GM12875 (cell line): ENCODE data around the gene TSPEAR.

Experiments
- H3K4me3 ChIP-seq: one replicate; pipeline ENCODE4 v1.5.1; 2011; ENCODE audit warnings: low read depth, low read length, control low read depth
- TF ChIP-seq, protein P1 (sequence below): IDR thresholded peaks from 2 replicates; pipeline ENCODE4 v1.5.1; 2011; ENCODE audit warnings: low read depth, mild to moderate bottlenecking, control low read depth, inconsistent platforms, low read length, moderate library complexity, borderline replicate concordance; ENCODE audit not compliant: insufficient read depth

Gene TSPEAR

DNA sequence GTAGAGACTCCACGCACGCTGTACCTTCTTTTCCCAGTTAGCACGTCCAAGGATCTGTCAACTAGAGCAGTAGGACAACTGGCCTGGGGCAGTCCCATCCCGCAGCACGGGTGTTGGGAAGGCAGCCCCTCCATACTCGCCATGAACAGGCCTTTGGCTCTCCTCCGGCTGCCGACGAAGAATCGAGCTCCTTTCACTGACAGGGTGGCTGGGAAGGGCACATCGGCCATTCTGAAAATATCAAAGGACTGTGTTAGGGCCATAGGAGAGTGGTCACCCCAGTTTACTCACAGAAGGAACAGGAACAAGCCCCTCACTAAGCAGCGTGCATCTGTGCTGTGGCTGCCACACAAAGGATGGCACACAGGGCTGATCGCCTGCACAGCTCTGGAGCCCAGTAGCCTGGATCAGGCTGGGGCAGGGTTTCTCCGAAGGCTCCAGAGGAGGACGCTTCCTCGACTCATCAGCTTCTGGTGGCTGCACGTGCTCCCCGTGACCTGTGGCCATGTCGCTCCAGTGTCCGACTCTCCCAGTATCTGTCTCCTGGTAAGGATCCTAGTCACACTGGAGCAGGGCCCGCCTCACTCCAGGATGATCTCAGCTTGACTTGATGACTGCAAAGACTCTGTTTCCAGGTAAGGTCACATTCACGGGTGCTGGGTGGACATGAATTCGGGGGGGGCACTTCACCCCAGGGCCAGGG lies 180.3 kb downstream of the TSPEAR start:
- TF ChIP-seq, protein P1, sequence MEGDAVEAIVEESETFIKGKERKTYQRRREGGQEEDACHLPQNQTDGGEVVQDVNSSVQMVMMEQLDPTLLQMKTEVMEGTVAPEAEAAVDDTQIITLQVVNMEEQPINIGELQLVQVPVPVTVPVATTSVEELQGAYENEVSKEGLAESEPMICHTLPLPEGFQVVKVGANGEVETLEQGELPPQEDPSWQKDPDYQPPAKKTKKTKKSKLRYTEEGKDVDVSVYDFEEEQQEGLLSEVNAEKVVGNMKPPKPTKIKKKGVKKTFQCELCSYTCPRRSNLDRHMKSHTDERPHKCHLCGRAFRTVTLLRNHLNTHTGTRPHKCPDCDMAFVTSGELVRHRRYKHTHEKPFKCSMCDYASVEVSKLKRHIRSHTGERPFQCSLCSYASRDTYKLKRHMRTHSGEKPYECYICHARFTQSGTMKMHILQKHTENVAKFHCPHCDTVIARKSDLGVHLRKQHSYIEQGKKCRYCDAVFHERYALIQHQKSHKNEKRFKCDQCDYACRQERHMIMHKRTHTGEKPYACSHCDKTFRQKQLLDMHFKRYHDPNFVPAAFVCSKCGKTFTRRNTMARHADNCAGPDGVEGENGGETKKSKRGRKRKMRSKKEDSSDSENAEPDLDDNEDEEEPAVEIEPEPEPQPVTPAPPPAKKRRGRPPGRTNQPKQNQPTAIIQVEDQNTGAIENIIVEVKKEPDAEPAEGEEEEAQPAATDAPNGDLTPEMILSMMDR: no peak
- no peak overlapping the region for H3K4me3 ChIP-seq

DNA sequence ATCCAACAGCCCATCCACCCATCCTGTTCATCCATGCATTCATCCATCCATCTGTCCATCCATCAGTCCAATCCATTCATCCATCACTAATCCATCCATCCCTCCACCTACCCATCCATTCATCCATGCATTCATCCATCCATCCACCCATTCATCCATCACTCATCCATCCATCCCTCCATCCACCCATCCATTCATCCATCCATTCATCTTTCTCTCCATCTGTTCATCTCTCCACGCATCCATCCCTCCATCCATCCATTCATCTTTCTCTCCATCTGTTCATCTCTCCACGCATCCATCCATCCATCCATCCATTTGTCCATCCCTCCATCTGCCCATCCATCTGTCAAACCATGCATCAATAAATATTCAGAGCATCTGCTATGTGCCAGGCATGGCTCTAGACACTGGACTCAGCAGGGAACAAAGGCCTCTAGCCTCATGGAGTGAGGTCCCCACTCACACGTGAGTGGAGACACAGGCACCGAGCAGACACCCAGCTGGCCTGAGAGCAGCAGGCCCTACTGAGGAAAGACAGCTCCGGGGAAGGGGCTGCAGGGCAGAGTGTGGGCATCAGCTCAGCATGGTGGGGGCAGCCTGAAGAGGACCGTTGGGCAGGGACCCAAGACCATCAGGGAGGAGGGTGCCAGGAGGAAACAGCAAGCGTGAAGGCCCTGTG lies 181.0 kb downstream of the TSPEAR start:
- TF ChIP-seq, protein P1: no peak

DNA sequence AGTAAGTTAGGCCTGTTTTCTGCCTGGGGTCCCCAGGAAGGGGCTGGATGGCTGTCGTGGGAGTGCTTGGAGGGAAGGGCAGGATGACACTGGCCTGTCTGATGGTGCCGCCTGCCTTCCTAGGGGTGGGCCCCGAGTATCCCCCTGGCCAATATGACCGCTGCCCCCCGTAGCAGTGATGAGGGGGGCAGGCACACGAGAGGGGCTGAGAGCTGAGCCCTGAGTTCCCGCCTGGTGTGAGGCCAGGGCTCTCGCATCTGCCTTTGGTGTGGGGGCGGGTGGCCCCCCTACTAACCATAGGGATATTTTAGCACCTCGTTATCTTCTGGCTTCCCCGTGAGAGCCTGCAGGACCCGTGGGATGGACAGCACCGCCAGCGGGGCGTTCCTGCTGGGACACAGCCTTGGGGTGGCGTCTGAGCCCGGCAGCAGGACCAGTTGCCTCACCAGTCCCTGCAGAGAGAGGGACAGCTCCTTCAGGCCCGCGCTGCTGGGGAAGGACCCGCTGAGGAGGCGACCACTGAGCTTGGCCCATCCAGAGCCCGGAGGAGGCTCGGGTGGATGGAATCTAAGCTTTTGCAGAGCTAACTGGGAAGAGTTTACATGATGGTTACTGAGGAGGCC lies 181.8 kb downstream of the TSPEAR start:
- TF ChIP-seq, protein P1: no peak
- no peak overlapping the region for H3K4me3 ChIP-seq

More for the DNA sequence above, 181.0 kb downstream of the TSPEAR start:
- no peak overlapping the region for H3K4me3 ChIP-seq

DNA sequence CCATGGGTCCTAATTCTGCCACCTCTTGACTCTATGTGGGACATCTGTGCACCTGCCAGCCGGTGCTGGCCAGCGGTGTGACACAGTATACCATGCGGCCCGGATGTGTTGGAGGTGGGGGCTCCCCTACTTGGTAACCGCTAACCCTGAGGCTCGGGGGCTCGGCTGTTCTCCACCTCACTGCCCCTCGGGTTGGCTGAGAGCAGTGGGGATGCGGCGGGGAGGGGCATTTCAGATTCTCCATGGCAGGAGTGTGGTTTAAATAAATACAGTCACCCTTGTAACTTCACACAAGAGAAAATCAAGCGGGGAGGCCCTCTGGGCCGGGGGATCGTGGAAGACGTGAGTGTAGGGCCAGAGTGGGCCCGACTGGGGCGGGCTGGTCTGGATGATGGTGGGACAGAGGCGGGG lies 182.4 kb downstream of the TSPEAR start:
- TF ChIP-seq, protein P1: no peak
- H3K4me3 ChIP-seq: no peak overlapping the region

DNA sequence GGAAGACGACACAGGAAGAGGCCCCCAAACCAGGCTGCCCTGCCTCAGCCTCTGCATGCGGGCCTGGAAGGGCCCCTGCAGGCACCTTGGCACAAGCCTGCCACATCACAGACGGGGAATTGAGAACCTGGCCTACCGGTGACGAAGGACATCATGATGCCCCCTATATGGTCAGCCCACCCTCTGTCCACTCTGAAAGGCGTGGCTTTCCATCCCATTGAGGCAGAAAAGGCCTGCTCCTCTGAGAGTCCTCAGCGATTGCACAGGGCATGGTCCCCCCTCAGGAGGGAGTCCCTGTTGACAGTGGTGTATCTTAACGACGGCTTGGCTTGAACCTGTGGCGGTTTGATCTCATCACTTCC lies 182.8 kb downstream of the TSPEAR start:
- TF ChIP-seq, protein P1: no peak
- H3K4me3 ChIP-seq: no peak overlapping the region

DNA sequence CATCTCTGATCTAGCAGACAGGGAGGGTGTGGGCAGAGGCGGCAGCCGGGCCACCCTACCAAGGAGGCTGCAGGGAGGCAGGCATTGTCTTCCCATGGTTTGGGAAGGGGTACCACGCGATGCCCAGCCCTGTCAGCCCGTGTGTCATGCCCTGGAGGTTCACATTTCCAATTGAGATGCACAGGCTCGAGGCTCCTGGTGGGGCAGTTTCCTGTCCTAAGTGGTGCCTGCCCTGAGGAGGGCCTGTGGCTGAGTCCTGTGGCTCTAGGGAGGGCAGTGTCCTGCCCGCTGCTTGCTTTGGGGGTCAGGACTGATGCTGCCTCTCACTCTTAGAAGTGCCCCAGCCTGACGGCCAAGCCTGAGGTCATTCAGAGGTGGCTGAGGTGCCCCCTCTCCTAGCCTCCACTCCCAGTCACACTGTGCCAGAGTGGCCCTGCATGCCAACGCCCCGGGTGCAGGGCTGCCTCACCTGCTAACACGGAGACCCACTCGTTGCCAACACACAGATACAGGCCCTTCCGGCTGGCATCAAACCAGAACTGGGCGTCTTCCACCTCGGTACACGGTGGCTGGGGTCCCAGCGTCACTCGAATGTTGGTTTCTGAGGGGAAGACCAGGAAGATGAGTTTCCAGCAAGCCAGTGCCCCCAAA lies 183.3 kb downstream of the TSPEAR start:
- TF ChIP-seq, protein P1: no peak
- H3K4me3 ChIP-seq: no peak overlapping the region
